Upper lobe of left lung (tissue), 4 donors: ENCODE measurements around the gene ATG4C.
"Not testable (repeated sequence)": the region's sequence is repeated elsewhere in the genome, so short reads cannot be mapped to it uniquely, and the experiment has no call there.

Experiments used
- EP300 ChIP-seq, 4 donors: sonication (generic); formaldehyde crosslinking; IDR thresholded peaks; one replicate each; pipeline ENCODE4 v1.5.1; 2017; ENCODE audit warnings: antibody characterized with exemption in 4 of 4, control low read depth in 2 of 4
- POLR2A ChIP-seq, 4 donors: fragments of 450-650 bp; IDR thresholded peaks; one replicate each; pipeline ENCODE4 v1.5.1; 2016 to 2017; ENCODE audit warnings: antibody characterized with exemption in 4 of 4, mild to moderate bottlenecking in 2 of 4
- TF ChIP-seq, protein P1 (sequence below), 6 experiments: fragments of 450-650 bp in 4 of 6; fragments of 200-600 bp in 2 of 6; sonication (generic) in 2 of 6; IDR thresholded peaks; one replicate each; pipeline ENCODE4 v1.5.1; 2016 to 2019; ENCODE audit warnings: antibody characterized with exemption in 6 of 6

DNA sequence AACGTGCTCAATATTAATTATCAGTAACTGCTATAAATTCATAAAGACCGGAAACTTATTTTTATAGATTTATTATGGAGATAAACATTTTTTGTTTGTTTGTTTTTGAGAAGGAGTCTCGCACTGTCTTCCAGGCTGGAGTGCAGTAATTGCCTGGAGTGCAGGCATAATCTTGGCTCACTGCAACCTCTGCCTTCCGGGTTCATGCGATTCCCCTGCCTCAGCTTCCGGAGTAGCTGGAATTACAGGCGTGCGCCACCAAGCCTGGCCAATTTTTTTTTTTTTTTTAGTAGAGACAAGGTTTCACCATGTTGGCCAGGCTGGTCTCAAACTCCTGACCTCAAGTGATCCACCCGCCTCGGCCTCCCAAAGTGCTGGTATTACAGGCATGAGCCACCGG is 15.4 kb upstream of the ATG4C start:
- TF ChIP-seq EP300, POLR2A (IDR thresholded peaks at IDR 0.05): not testable (repeated sequence)
- TF ChIP-seq, protein P1, sequence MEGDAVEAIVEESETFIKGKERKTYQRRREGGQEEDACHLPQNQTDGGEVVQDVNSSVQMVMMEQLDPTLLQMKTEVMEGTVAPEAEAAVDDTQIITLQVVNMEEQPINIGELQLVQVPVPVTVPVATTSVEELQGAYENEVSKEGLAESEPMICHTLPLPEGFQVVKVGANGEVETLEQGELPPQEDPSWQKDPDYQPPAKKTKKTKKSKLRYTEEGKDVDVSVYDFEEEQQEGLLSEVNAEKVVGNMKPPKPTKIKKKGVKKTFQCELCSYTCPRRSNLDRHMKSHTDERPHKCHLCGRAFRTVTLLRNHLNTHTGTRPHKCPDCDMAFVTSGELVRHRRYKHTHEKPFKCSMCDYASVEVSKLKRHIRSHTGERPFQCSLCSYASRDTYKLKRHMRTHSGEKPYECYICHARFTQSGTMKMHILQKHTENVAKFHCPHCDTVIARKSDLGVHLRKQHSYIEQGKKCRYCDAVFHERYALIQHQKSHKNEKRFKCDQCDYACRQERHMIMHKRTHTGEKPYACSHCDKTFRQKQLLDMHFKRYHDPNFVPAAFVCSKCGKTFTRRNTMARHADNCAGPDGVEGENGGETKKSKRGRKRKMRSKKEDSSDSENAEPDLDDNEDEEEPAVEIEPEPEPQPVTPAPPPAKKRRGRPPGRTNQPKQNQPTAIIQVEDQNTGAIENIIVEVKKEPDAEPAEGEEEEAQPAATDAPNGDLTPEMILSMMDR (IDR thresholded peaks at IDR 0.05) = not testable (repeated sequence)
